ENCODE measurements around the gene TSC2.

DNA sequence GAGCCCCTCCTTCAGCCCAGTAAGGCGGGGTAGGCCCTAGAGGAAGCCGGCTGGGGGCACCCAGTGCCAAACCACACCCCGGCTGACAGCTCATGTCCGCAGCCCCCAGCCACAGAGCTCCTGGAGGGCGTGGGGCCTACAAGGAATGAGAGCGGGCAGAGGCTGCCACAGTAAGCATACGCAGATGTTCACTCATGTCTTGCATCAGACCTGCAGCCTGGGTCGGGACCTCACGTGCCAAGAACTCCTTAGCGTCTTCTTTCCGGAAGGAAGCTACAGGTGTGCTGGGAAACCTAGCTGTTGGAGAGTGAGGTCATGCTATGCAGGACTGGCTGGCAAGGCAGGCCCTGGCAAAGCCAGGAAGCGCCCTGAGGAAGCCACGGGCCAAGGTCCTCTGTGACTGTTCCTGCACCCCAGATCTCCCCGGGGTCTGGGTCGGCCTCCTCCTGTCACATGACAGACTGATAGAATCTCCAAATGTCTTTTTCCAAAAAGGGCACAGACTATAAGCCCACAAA, 39.7 kb upstream of the TSC2 start:
- TF ChIP-seq, protein P1, sequence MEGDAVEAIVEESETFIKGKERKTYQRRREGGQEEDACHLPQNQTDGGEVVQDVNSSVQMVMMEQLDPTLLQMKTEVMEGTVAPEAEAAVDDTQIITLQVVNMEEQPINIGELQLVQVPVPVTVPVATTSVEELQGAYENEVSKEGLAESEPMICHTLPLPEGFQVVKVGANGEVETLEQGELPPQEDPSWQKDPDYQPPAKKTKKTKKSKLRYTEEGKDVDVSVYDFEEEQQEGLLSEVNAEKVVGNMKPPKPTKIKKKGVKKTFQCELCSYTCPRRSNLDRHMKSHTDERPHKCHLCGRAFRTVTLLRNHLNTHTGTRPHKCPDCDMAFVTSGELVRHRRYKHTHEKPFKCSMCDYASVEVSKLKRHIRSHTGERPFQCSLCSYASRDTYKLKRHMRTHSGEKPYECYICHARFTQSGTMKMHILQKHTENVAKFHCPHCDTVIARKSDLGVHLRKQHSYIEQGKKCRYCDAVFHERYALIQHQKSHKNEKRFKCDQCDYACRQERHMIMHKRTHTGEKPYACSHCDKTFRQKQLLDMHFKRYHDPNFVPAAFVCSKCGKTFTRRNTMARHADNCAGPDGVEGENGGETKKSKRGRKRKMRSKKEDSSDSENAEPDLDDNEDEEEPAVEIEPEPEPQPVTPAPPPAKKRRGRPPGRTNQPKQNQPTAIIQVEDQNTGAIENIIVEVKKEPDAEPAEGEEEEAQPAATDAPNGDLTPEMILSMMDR (IDR thresholded peaks at IDR 0.05): no peak
- TF ChIP-seq POLR2AphosphoS5 (IDR thresholded peaks at IDR 0.05) (peak in 1 of 2 donors; percentile 51), POLR2A (IDR thresholded peaks at IDR 0.05) (no peak)

All from upper lobe of left lung (tissue), 4 donors.